H9 (cell line): ENCODE measurements around the gene CFAP77. TPM values are rescaled to one million over a fixed set of nuclear protein-coding genes. Genes with fewer than 3 reads are reported as not detected.

ENCODE experiments used
- DNase-seq: peaks from one replicate; pipeline ENCODE4 v3.0.0-alpha.2; 2017
- H2AFZ ChIP-seq: one replicate; pipeline ENCODE4 v1.6.1; 2013; ENCODE audit warnings: mild to moderate bottlenecking, low read length, control low read depth, moderate library complexity
- H2AK5ac ChIP-seq: 2 replicates; pipeline ENCODE4 v1.6.1; 2013; ENCODE audit warnings: low read length, control low read depth, mixed read lengths; ENCODE audit not compliant: insufficient read length
- H2BK120ac ChIP-seq: one replicate; pipeline ENCODE4 v1.6.1; 2013; ENCODE audit warnings: low read depth, mild to moderate bottlenecking, low read length, control low read depth, inconsistent platforms; ENCODE audit not compliant: poor library complexity, severe bottlenecking
- H2BK12ac ChIP-seq: 2 replicates; pipeline ENCODE4 v1.6.1; 2013; ENCODE audit warnings: low read length, control low read depth, mixed read lengths, low read depth; ENCODE audit not compliant: insufficient read length
- H2BK15ac ChIP-seq: 2 replicates; pipeline ENCODE4 v1.6.1; 2013; ENCODE audit warnings: low read depth, low read length, control low read depth
- H2BK20ac ChIP-seq: one replicate; pipeline ENCODE4 v1.6.1; 2013; ENCODE audit warnings: low read depth, mild to moderate bottlenecking, low read length, control low read depth, inconsistent platforms; ENCODE audit not compliant: poor library complexity, severe bottlenecking
- H2BK5ac ChIP-seq: 2 replicates; pipeline ENCODE4 v1.6.1; 2013; ENCODE audit warnings: low read length, control low read depth, mixed read lengths; ENCODE audit not compliant: insufficient read length
- H3K14ac ChIP-seq: 2 replicates; pipeline ENCODE4 v1.6.1; 2013; ENCODE audit warnings: low read length, control low read depth; ENCODE audit not compliant: insufficient read depth
- H3K18ac ChIP-seq: 2 replicates; pipeline ENCODE4 v1.6.1; 2013; ENCODE audit warnings: low read depth, mild to moderate bottlenecking, mixed read lengths, low read length, control low read depth; ENCODE audit not compliant: insufficient read length
- H3K23ac ChIP-seq: 2 replicates; pipeline ENCODE4 v1.6.1; 2013; ENCODE audit warnings: low read length, control low read depth, mixed read lengths, low read depth; ENCODE audit not compliant: insufficient read length
- H3K23me2 ChIP-seq: 2 replicates; pipeline ENCODE4 v1.6.1; 2013; ENCODE audit warnings: low read depth, mild to moderate bottlenecking, mixed read lengths, low read length, control low read depth; ENCODE audit not compliant: insufficient read length, poor library complexity, severe bottlenecking
- H3K27ac ChIP-seq: 2 replicates; pipeline ENCODE4 v1.5.1; 2013; ENCODE audit warnings: low read length, control low read depth, mixed read lengths, low read depth; ENCODE audit not compliant: insufficient read length
- H3K27me3 ChIP-seq: 2 replicates; pipeline ENCODE4 v1.6.1; 2013; ENCODE audit warnings: low read length, control low read depth, inconsistent platforms; ENCODE audit not compliant: insufficient read depth
- H3K4ac ChIP-seq: 2 replicates; pipeline ENCODE4 v1.6.1; 2013; ENCODE audit warnings: low read depth, mild to moderate bottlenecking, control low read depth, inconsistent platforms, low read length, moderate library complexity
- H3K4me1 ChIP-seq: 2 replicates; pipeline ENCODE4 v1.6.1; 2013; ENCODE audit warnings: low read length, control low read depth, inconsistent platforms; ENCODE audit not compliant: insufficient read depth
- H3K4me2 ChIP-seq: 2 replicates; pipeline ENCODE4 v1.6.1; 2013; ENCODE audit warnings: low read length, control low read depth, mixed read lengths; ENCODE audit not compliant: insufficient read length, insufficient read depth
- H3K56ac ChIP-seq: 2 replicates; pipeline ENCODE4 v1.6.1; 2013; ENCODE audit warnings: low read depth, mild to moderate bottlenecking, mixed read lengths, low read length, control low read depth; ENCODE audit not compliant: insufficient read length
- H3K79me1 ChIP-seq: 2 replicates; pipeline ENCODE4 v1.6.1; 2013; ENCODE audit warnings: low read depth, mild to moderate bottlenecking, moderate library complexity, low read length, control low read depth, inconsistent platforms; ENCODE audit not compliant: insufficient read depth, poor library complexity, severe bottlenecking
- H3K79me2 ChIP-seq: 2 replicates; pipeline ENCODE4 v1.6.1; 2013; ENCODE audit warnings: low read length, control low read depth, inconsistent platforms; ENCODE audit not compliant: insufficient read depth
- H3K9ac ChIP-seq: 2 replicates; pipeline ENCODE4 v1.6.1; 2013; ENCODE audit warnings: low read length, control low read depth, mixed read lengths; ENCODE audit not compliant: insufficient read length; ENCODE audit errors: extremely low read depth
- H3K9me3 ChIP-seq: one replicate; pipeline ENCODE4 v1.6.1; 2013; ENCODE audit warnings: low read depth, low read length, inconsistent platforms; ENCODE audit not compliant: control insufficient read depth
- H3T11ph ChIP-seq: one replicate; pipeline ENCODE4 v1.6.1; 2013; ENCODE audit warnings: mild to moderate bottlenecking, low read length, control low read depth, inconsistent platforms
- H4K20me1 ChIP-seq: one replicate; pipeline ENCODE4 v1.6.1; 2013; ENCODE audit not compliant: control insufficient read depth, insufficient read length, insufficient read depth
- H4K5ac ChIP-seq: 2 replicates; pipeline ENCODE4 v1.6.1; 2013; ENCODE audit warnings: low read depth, mild to moderate bottlenecking, mixed read lengths, low read length, control low read depth; ENCODE audit not compliant: insufficient read length
- H4K8ac ChIP-seq: replicated peaks from 2 replicates; pipeline ENCODE4 v1.6.1; 2013; ENCODE audit warnings: low read length, control low read depth, mixed read lengths, low read depth; ENCODE audit not compliant: insufficient read length
- H4K91ac ChIP-seq: 2 replicates; pipeline ENCODE4 v1.6.1; 2013; ENCODE audit warnings: low read depth, mild to moderate bottlenecking, moderate library complexity, mixed read lengths, low read length, control low read depth; ENCODE audit not compliant: insufficient read length
- H3K27ac Mint-ChIP-seq, 3 experiments: 2 replicates in 2 of 3; 3 replicates in 1 of 3; pipeline ENCODE4 v1.8.0; 2020 to 2021; ENCODE audit warnings: mixed read lengths in 3 of 3, mild to moderate bottlenecking in 1 of 3, moderate library complexity in 1 of 3
- H3K27me3 Mint-ChIP-seq: 2 replicates; pipeline ENCODE4 v1.8.0; 2021; ENCODE audit warnings: low read depth, mild to moderate bottlenecking, moderate library complexity, mixed read lengths
- H3K36me3 Mint-ChIP-seq, 3 experiments: 2 replicates in 2 of 3; 3 replicates in 1 of 3; pipeline ENCODE4 v1.8.0; 2020 to 2021; ENCODE audit warnings: low read depth in 3 of 3, mixed read lengths in 3 of 3; ENCODE audit not compliant: insufficient read depth in 1 of 3
- H3K4me1 Mint-ChIP-seq, 2 experiments: 2 replicates each; pipeline ENCODE4 v1.8.0; 2020; ENCODE audit warnings: mixed read lengths in 2 of 2
- H3K4me3 Mint-ChIP-seq, 2 experiments: 2 replicates in 1 of 2; 3 replicates in 1 of 2; pipeline ENCODE4 v1.8.0; 2020 to 2021; ENCODE audit warnings: mild to moderate bottlenecking in 2 of 2, mixed read lengths in 2 of 2, moderate library complexity in 1 of 2
- H3K9me3 Mint-ChIP-seq, 2 experiments: 2 replicates in 1 of 2; 3 replicates in 1 of 2; pipeline ENCODE4 v1.8.0; 2020; ENCODE audit warnings: mild to moderate bottlenecking in 2 of 2, mixed read lengths in 2 of 2, moderate library complexity in 1 of 2
- CTCF ChIP-seq: fragments of 200-600 bp; sonication (generic); conservative IDR thresholded peaks from 3 replicates; pipeline ENCODE4 v1.8.0; 2021; ENCODE audit warnings: antibody characterized with exemption, mild to moderate bottlenecking
- WGBS: extraction: QIAGEN DNeasy Blood & Tissue Kit; methylation state at CpG from one replicate; pipeline ENCODE4 v1.1.7; 2013; ENCODE audit warnings: missing lambda C conversion rate, low lambda C conversion rate, mixed read lengths; ENCODE audit not compliant: insufficient read length; ENCODE audit errors: extremely low coverage; 5-methylcytosine and 5-hydroxymethylcytosine counted together
- total RNA-seq: library from RNA; stranded (reverse); gene quantifications from 2 replicates; pipeline ENCODE4 v1.2.1, GENCODE V29; 2021

CFAP77 gene
- total RNA-seq, 1 experiment from 2014 or later, result 0.72 TPM

DNA sequence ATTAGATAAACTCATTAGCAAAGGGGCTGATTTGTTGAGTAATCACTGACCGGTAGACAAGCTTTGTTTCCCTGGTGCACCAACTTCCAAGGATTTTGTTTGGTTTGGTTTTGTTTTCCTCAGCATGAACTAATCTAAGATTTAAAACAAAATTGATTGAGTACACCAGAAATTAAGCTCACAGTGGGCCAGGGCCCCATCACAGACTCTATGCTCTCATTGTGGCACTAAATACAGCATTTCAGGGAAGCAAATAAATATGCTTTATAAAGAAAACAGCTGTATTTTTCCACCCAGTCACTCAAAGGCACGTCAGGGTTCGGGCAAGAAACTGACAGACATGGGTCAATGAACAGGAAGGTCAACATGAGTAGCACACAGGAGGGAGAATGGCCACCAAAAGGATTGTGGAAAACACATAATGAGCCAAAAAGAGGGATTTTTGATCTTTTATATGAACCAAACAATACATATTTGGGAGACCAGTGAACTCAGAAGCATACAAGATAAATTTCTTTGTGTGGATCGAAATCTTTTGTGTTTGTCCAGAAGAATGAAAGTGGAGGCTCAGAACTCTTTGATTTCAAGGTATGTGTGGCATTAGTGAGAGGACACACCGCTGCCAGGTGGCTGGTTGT is 8.8 kb downstream of the CFAP77 start:
- Histone ChIP-seq H3K4me2 (no peak overlapping the region), H3K27ac (no peak overlapping the region), H3K23me2 (no peaks in the 10 kb centered on the region), H3K79me1 (no peaks in the 10 kb centered on the region), H2AFZ (no peak overlapping the region), H4K5ac (no peak overlapping the region), H3K23ac (no peak overlapping the region), H3K14ac (no peak overlapping the region), H2BK20ac (no peak overlapping the region), H2BK12ac (no peak overlapping the region), H3K4ac (no peak overlapping the region), H3K4me1 (no peaks in the 10 kb centered on the region), H3K18ac (no peak overlapping the region), H3T11ph (no peak overlapping the region), H4K8ac (no peak overlapping the region), H4K91ac (no peak overlapping the region), H2BK15ac (no peak overlapping the region), H2BK120ac (no peak overlapping the region), H3K79me2 (no peaks in the 10 kb centered on the region), H3K9me3 (no peaks in the 10 kb centered on the region), H2BK5ac (no peak overlapping the region), H2AK5ac (no peak overlapping the region), H3K9ac (no peak overlapping the region), H3K56ac (no peak overlapping the region), H3K27me3 (no peaks in the 10 kb centered on the region), H4K20me1 (no peaks in the 10 kb centered on the region)
- H3K4me1 Mint-ChIP-seq, result peaks cover 24 to 33% of the 10 kb centered on the region in 2 experiments
- H3K36me3 Mint-ChIP-seq, result no peaks in the 10 kb centered on the region
- no peaks in the 10 kb centered on the region; a peak in 1 of 5 replicates for H3K9me3 Mint-ChIP-seq
- no peak overlapping the region for H3K4me3 Mint-ChIP-seq
- no peak overlapping the region for H3K27ac Mint-ChIP-seq
- TF ChIP-seq CTCF, result no peak
- no peak for DNase-seq
- WGBS, result no CpG with 5 or more reads among the region's 5 CpGs
- H3K27me3 Mint-ChIP-seq, result peaks cover 38% of the 10 kb centered on the region
